GM12891 (cell line): Measurements from ENCODE around the gene FXYD6.

Source experiments
- DNase-seq: peaks from one replicate; pipeline ENCODE4 v3.0.0; 2011; ENCODE audit warnings: low spot score; ENCODE audit not compliant: insufficient read length
- FAIRE-seq: peaks from 2 replicates; lab custom pipeline; 2011; peaks lifted over from hg19 to GRCh38; lab: Jason Lieb, UNC
- PAX5 ChIP-seq: IDR thresholded peaks from 2 replicates; pipeline ENCODE4 v1.6.1; 2011; ENCODE audit warnings: low read length, moderate library complexity, mild to moderate bottlenecking; ENCODE audit not compliant: insufficient read depth, severe bottlenecking
- POLR2A ChIP-seq: IDR thresholded peaks from 2 replicates; pipeline ENCODE4 v1.6.1; 2011; ENCODE audit warnings: low read depth, low read length, control low read depth
- POLR2AphosphoS5 ChIP-seq: IDR thresholded peaks from 2 replicates; pipeline ENCODE4 v1.6.1; 2011; ENCODE audit warnings: low read depth, low read length, control low read depth
- POU2F2 ChIP-seq: IDR thresholded peaks from 2 replicates; pipeline ENCODE4 v1.6.1; 2011; ENCODE audit warnings: low read depth, mild to moderate bottlenecking, control low read depth, low read length, moderate library complexity
- SPI1 ChIP-seq: IDR thresholded peaks from 2 replicates; pipeline ENCODE4 v1.6.1; 2011; ENCODE audit warnings: low read depth, low read length, control low read depth
- TAF1 ChIP-seq: IDR thresholded peaks from 2 replicates; pipeline ENCODE4 v1.6.1; 2011; ENCODE audit warnings: low read depth, low read length, control low read depth

Gene FXYD6

GRCh38 chr11:117878314-117878938, 2.0 kb upstream of the FXYD6 start:
- FAIRE-seq (no peak), DNase-seq (no peak)
- TF ChIP-seq POLR2A (no peak), SPI1 (no peak), POLR2AphosphoS5 (no peak), POU2F2 (no peak), PAX5 (no peak), TAF1 (no peak)

GRCh38 chr11:117877120-117877784, 794 bp upstream of the FXYD6 start:
- FAIRE-seq (no peak), DNase-seq (no peak)
- TF ChIP-seq POLR2A (no peak), SPI1 (no peak), PAX5 (no peak)

- DNase-seq (no peak), FAIRE-seq (no peak)
- TF ChIP-seq POLR2AphosphoS5: no peak
- no peak for TF ChIP-seq POLR2A
- no peak for TF ChIP-seq POU2F2
- no peak for TF ChIP-seq SPI1
- TF ChIP-seq PAX5: no peak
- no peak for TF ChIP-seq TAF1
Observed at GRCh38 chr11:117876059-117876340, 458 bp downstream of the FXYD6 start.

GRCh38 chr11:117875382-117876058, 938 bp downstream of the FXYD6 start:
- FAIRE-seq (no peak), DNase-seq (no peak)
- TF ChIP-seq TAF1 (no peak), POU2F2 (no peak), PAX5 (no peak), POLR2AphosphoS5 (no peak), POLR2A (no peak), SPI1 (no peak)

GRCh38 chr11:117874910-117875381, 1.5 kb downstream of the FXYD6 start:
- TF ChIP-seq POLR2AphosphoS5 (no peak), SPI1 (no peak), POLR2A (no peak), POU2F2 (no peak), TAF1 (no peak), PAX5 (no peak)
- DNase-seq: no peak
- peak; percentile 20 for FAIRE-seq

- TF ChIP-seq PAX5 (no peak), POLR2A (no peak), SPI1 (no peak), POU2F2 (no peak), TAF1 (no peak), POLR2AphosphoS5 (no peak)
- FAIRE-seq: no peak
- no peak for DNase-seq
Observed at GRCh38 chr11:117874253-117874909, 2.1 kb downstream of the FXYD6 start.

- FAIRE-seq (no peak), DNase-seq (no peak)
- no peak for TF ChIP-seq POLR2AphosphoS5
- no peak for TF ChIP-seq SPI1
- TF ChIP-seq TAF1: no peak
- TF ChIP-seq POLR2A: no peak
- TF ChIP-seq POU2F2: no peak
- no peak for TF ChIP-seq PAX5
Observed at GRCh38 chr11:117873828-117874125, 2.7 kb downstream of the FXYD6 start.

- TF ChIP-seq POLR2AphosphoS5: no peak
- TF ChIP-seq SPI1: no peak
- no peak for TF ChIP-seq PAX5
- TF ChIP-seq TAF1: no peak
- no peak for TF ChIP-seq POLR2A
- no peak for TF ChIP-seq POU2F2
- FAIRE-seq: no peak
- no peak for DNase-seq
Observed at GRCh38 chr11:117872975-117873827, 3.3 kb downstream of the FXYD6 start.

- no peak for DNase-seq
- no peak for FAIRE-seq
- TF ChIP-seq POLR2AphosphoS5: no peak
- TF ChIP-seq SPI1: no peak
- TF ChIP-seq TAF1: no peak
Observed at GRCh38 chr11:117872420-117872961, 4.0 kb downstream of the FXYD6 start.
